GM10266 (cell line): ENCODE data around the gene GIMD1.
A peak's percentile ranks its signal among the peaks of the same experiment; 100 is the strongest.

Source experiments
- DNase-seq: peaks from one replicate; pipeline ENCODE4 v3.0.0; 2012; ENCODE audit errors: extremely low spot score
- CTCF ChIP-seq: IDR thresholded peaks from 2 replicates; pipeline ENCODE4 v1.5.1; 2012; ENCODE audit warnings: mild to moderate bottlenecking, low read depth; ENCODE audit not compliant: control insufficient read depth, insufficient read depth; ENCODE audit errors: missing control alignments

GIMD1 gene

GRCh38 chr4:106320235-106320634 lies 48.3 kb downstream of the GIMD1 start:
- no peak for TF ChIP-seq CTCF
- DNase-seq: no peak

GRCh38 chr4:106318511-106318910 lies 50.1 kb downstream of the GIMD1 start:
- DNase-seq: no peak

GRCh38 chr4:106317815-106318214 lies 50.8 kb downstream of the GIMD1 start:
- DNase-seq: no peak
- TF ChIP-seq CTCF: no peak

More at GRCh38 chr4:106318511-106318910, 50.1 kb downstream of the GIMD1 start:
- TF ChIP-seq CTCF: no peak

GRCh38 chr4:106316773-106317409 lies 51.7 kb downstream of the GIMD1 start:
- no peak for TF ChIP-seq CTCF
- DNase-seq: no peak

GRCh38 chr4:106315968-106316772 lies 52.4 kb downstream of the GIMD1 start, which contains the start of the genes AIMP1 and TBCK:
TSS of gene AIMP1 (plus strand) at chr4:106316550. CDS start at chr4:106325010, 8,460 bp downstream.
TSS of gene TBCK (minus strand) at chr4:106316209. CDS start at chr4:106308960, 7,249 bp downstream.
- TF ChIP-seq CTCF: no peak

GRCh38 chr4:106315476-106315967 lies 53.1 kb downstream of the GIMD1 start:
- no peak for DNase-seq

More at GRCh38 chr4:106315968-106316772, 52.4 kb downstream of the GIMD1 start, which contains the start of the genes AIMP1 and TBCK:
- DNase-seq: peak; percentile 86

More at GRCh38 chr4:106315476-106315967, 53.1 kb downstream of the GIMD1 start:
- no peak for TF ChIP-seq CTCF
